SU-DHL-6 (cell line): ENCODE measurements around the gene TNNI2.

Experiments used
- CTCF ChIP-seq: fragments of 200-600 bp; sonication (generic); IDR thresholded peaks from one replicate; pipeline ENCODE4 v1.5.1; 2017; ENCODE audit warnings: antibody characterized with exemption, mild to moderate bottlenecking, low read length, moderate library complexity; ENCODE audit not compliant: insufficient read depth, poor library complexity, severe bottlenecking
- EZH2phosphoT487 ChIP-seq: fragments of 200-600 bp; sonication (generic), shearing (Covaris generic); conservative IDR thresholded peaks from 2 replicates; pipeline ENCODE4 v1.6.1; 2018; ENCODE audit warnings: mild to moderate bottlenecking, antibody characterized with exemption, low read length, moderate library complexity, mixed read lengths

GRCh38 chr11:1870721-1871466 is 32.1 kb downstream of the TNNI2 start:
- TF ChIP-seq CTCF (no peak), EZH2phosphoT487 (no peak)
